ENCODE measurements around the gene ABHD3. TPM values are rescaled to one million over a fixed set of nuclear protein-coding genes. Genes with fewer than 3 reads are reported as not detected.
"Not testable (repeated sequence)": the region's sequence is repeated elsewhere in the genome, so short reads cannot be mapped to it uniquely, and the experiment has no call there.

The ABHD3 gene
- total RNA-seq (2014; rRNA removed; shearing (Covaris generic)) = 9.0 and 11.1 TPM in 2 replicates

GRCh38 chr18:21704603-21705364 lies at the start of gene ABHD3:
Gene ABHD3, minus strand, starts transcription at chr18:21704774. Its CDS starts 109 bp downstream, at chr18:21704665.
- DNase-seq (ENCODE audit: low read depth) = peak; percentile 92

DNA sequence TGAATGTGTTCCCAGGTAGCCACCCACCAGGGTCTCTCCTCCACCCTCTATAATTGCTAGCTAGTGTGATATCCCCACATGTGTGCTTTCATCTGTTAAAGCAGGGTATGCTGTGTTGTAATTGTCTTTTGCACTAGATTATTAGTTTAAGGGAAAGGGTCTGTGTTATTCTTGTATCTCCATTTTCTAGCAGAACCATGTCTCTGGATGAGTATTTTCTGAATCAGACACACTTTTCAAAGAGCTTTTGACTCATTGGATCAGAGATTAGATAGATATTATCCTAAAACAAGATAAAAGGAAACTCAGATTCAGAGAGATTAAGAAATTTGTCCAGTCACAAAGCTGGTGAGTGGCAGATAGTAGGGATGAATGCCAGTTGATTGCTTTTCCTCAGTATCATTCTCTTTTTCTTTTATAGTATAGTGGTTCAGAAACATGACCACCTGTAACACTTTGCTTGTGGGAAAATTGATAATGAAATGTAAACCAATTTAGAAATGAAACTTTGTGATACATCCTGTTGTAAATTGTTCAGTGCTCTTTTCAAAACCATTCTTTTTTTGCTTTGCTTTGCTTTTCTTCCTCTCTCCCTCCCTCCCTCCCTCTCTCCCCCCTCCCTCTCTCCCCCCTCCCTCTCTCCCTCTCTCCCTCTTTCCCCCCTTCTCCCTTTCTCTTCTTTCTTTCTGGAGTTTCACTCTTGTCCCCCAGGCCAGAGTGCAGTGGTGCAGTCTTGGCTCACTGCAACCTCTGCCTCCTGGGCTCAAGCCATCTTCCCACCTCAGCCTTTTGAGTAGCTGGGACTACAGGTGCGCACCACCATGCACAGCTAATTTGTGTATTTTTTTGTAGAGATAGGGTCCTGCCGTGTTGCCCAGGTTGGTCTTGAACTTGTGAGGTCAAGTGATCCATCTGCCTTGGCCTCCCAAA lies 43.5 kb upstream of the ABHD3 start:
- DNase-seq (ENCODE audit: low read depth) = no peak

DNA sequence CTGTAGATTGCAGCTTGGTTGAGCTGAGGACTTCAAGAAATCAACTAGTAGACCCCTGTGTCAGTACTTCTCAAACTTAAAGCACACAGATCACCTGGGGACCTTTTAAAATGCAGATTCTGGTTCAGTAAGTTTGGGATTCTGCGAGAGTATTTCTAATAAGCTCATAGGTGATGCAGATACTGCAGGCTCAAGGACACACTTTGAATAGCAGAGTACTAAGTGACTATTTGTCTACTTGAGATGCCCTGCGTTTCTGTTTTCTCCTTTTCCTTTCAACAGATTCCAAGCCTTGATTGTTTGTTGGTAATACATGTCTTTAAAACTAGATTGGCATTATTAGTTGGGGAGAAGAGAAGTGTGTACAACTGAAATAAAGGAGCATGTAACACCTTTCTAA lies 42.7 kb upstream of the ABHD3 start:
- no peak for DNase-seq (ENCODE audit: low read depth)

GRCh38 chr18:21745231-21745630 lies 40.7 kb upstream of the ABHD3 start:
- DNase-seq (ENCODE audit: low read depth) = no peak

GRCh38 chr18:21743166-21743832 lies 38.7 kb upstream of the ABHD3 start:
- DNase-seq (ENCODE audit: low read depth) = no peak

DNA sequence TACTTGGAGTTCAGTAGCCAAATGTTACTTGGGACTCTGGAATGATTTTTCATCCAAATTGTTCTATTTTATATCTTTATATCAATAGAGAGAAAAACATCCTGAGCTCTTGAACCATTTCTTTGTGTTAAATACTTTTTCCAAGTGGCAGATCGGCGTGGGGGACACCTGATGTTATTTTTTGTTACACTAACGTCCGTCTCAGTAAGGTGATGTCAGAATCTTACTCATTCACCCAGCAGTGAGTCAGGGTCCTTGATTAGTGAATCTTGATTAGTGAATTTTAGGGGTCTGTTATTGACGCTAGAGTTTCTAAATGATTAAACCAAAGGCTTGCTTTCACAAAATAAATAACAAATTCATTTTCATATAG lies 37.7 kb upstream of the ABHD3 start:
- DNase-seq (ENCODE audit: low read depth) = peak; percentile 25

DNA sequence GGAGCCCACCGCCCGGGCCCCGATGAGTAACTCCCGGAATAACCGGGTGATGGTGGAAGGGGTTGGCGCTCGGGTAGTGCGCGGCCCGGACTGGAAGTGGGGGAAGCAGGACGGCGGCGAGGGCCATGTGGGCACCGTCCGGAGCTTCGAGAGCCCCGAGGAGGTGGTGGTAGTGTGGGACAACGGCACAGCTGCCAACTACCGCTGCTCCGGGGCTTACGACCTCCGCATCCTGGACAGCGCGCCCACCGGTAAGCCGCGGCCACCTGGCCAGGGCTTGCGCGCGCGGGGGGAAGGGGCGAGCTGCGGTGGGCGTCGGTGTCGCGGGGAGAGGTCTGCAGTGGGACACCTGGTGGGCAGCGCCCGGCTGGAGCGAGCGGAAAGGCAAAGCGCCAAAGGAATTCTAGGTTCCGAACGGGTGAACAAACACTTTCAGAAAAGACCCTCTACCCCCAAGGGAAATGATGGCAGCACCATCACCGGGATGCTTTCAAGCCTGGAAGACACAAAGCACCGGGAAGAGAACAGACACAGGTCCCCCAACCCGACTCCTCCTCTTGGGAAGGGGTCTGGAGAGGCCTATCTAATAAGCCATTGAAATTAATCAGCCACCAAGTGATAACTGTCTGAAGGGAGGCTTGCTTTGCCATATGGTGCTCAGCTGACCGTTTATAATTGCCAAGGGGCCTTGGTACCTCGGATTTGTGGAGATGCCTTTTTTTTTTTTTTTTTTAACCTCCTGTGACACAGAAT lies 37.2 kb upstream of the ABHD3 start:
- DNase-seq (ENCODE audit: low read depth) = peak; percentile 27

- DNase-seq (ENCODE audit: low read depth) = no peak
These were observed 36.7 kb upstream of the ABHD3 start for GRCh38 chr18:21741312-21741561.

GRCh38 chr18:21740538-21741311 lies 36.2 kb upstream of the ABHD3 start, which contains the start of gene MIB1:
Gene MIB1, plus strand, starts transcription at chr18:21740792. Its CDS starts 792 bp downstream, at chr18:21741584.
- DNase-seq (ENCODE audit: low read depth) = peak; percentile 97

DNA sequence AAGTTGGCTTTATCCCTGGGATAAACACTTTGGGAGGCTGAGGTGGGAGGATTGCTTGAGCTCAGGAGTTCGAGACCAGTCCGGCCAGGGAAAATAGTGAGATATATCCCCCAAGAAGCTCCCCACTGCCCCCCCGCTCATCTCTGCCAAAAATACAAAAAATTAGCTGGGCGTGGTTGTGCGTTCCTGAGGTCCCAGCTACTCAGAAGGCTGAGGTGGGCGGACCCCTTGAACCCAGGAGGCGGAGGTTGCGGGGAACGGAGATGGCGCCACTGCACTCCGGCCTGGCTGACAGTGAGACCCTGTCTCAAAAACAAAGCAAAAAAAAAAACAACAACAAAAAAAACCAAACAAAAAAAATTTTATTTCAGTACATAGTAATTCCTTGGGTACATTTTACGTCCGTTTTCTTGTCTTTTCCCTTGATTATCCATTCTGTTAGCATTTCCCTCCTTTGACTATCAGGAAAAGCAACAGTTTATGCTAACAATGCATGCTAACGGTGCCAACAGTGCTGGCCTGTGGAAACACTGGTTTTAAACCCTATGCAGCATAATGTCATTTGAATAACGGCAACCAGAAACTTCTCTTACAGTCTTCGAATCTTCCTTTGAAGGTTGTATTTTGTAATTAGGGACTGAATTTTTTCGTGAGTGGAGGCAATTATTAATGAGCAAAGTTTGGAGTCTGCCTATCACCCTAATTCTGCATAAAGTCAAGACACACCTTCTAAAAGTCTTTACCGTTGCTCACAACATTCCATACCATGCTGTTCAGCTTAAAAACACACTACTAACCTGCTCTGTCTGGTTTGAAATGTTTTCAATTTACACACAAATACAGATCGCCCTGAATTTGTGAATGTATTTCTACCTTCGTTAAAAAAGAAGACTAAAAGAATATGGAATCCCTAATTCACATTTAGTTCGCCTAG lies 35.3 kb upstream of the ABHD3 start:
- no peak for DNase-seq (ENCODE audit: low read depth)

DNA sequence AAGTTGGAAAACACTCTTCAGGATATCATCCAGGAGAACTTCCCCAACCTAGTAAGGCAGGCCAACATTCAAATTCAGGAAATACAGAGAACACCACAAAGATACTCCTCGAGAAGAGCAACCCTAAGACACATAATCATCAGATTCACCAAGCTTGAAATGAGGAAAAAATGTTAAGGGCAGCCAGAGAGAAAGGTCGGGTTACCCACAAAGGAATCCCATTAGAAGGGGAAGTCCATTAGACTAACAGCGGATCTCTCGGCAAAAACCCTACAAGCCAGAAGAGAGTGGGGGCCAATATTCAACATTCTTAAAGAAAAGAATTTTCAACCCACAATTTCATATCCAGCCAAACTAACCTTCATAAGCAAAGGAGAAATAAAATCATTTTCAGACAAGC lies 32.4 kb upstream of the ABHD3 start:
- DNase-seq (ENCODE audit: low read depth) = not testable (repeated sequence)

DNA sequence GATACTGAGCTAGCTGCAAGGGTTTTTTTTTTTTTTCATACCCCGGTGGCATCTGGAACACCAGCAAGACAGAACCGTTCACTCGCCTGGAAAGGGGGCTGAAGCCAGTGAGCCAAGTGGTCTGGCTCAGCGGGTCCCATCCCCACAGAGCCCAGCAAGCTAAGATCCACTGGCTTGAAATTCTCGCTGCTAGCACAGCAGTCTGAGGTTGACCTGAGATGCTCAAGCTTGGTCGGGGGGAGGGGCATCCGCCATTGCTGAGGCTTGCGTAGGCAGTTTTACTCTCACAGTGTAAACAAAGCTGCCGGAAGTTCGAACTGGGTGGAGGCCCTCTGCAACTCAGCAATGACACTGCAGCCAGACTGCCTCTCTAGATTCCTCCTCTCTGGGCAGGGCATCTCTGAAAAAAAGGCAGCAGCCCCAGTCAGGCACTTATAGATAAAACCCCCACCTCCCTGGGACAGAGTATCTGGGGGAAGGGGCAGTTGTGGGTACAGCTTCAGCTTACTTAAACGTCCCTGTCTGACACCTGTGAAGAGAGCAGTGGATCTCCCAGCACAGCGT lies 31.0 kb upstream of the ABHD3 start:
- DNase-seq (ENCODE audit: low read depth) = peak; percentile 14

DNA sequence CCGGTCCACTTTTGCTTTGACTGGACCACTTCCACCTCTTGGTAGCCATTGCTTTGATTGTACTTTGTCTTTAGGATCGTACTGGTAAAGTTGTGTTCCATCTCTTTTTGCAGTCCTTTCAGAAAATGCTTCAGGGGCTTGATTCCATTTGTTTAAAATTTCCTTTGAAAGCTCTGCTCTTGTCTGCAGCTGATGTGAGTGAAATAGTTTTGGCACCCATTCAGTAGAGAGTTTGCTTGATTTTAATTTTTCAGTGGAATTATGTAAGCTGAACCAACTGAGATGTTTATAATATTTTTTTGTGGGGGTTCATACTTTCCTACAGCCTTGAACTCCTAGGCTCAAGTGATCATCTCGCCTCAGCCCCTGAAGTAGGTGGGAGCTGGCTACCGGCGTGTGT lies 28.4 kb upstream of the ABHD3 start:
- DNase-seq (ENCODE audit: low read depth) = no peak

DNA sequence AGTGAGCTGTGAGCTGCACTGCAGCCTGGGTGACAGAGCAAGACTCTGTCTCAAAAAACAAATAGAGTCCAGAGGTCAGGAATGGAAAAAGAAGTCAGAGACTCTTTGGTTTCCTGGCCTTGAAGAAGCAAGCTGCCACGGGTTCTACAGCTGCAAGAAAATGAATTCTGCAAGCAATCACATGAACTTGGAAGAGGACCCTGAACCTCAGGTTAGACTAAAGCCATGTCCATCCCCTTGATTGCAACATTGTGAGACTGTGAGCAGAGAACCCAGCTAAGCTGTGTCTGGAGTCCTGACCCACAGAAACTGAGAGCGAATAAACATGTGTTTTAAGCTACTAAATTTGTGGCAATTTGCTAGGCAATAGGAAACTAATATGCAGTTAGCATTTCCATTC lies 23.1 kb upstream of the ABHD3 start:
- DNase-seq (ENCODE audit: low read depth) = no peak

DNA sequence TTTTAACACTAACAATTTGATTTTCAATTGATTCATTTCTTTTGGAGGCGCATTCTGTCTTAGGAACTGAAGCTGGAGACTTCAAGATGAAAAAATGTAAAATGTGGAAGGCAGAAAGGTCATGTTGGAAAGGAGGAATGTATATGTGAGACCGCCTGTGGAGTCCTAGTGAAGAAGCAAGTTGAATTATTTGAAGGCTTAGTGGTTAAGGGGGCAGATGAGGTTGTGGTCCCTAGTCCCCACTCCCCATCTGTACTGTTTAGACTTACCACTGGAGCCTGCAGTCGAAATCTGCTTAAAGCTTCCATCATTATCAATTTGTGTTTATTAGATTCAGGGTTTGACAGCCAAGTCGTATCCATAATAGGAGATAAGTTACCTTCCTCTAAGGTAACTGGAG lies 20.6 kb upstream of the ABHD3 start:
- no peak for DNase-seq (ENCODE audit: low read depth)

- DNase-seq (ENCODE audit: low read depth) = no peak
These were observed 18.1 kb upstream of the ABHD3 start for GRCh38 chr18:21722687-21723086.

DNA sequence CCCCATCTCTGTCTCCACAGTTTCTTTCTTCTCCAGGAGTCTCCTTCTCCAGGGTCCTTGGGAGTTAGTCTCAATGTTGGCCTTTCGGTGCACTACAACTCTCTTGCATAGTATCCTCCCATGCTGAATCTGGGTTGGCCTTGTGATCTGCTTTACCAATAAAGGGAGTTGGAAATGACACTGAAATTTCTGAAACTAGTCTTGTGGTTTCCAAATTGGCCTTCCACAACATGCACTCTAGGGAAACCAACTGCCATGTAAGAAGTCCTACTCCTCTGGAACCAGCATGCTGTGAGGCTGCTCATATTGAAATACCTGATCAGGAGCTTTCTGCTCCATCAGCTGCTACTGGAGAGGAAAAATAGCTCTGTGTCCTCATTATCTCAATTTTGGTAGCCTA lies 9.9 kb upstream of the ABHD3 start:
- no peak for DNase-seq (ENCODE audit: low read depth)

DNA sequence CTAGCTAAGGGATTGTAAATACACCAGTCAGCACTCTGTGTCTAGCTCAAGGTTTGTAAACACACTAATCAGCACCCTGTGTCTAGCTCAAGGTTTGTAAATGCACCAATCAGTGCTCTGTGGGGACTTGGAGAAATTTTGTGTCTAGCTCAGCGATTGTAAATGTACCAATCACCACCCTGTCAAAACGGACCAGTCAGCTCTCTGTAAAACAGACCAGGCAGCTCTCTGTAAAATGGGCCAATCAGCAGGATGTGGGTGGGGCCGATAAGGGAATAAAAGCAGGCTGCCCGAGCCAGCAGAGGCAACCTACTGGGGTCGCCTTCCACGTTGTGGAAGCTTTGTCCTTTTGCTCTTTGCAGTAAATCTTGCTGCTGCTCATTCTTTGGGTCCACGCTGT lies 2.6 kb upstream of the ABHD3 start:
- DNase-seq (ENCODE audit: low read depth) = not testable (repeated sequence)

DNA sequence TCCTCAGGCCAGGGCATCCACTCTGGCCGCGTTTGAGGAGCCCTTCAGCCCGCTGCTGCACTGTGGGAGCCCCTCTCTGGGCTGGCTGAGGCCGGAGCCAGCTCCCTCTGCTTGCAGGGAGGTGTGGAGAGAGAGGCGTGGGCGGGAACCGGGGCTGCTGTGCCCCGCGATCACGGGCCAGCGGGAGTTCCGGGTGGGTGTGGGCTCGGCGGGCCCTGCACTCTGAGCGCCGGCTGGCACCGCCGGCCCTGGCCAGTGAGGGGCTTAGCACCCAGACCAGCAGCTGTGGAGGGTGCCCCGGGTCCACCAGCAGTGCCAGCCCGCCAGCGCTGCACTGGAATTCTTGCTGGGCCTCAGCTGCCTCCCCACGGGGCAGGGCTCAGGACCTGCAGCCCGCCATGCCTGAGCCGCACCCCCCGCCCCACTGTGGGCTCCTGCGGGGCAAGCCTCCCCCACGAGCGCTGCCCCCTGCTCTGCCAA lies 1.9 kb upstream of the ABHD3 start:
- DNase-seq (ENCODE audit: low read depth) = no peak

All from Daoy (cell line).